GM21723 (cell line): ENCODE data around the gene SPDYE6.
"Not testable (repeated sequence)": the region's sequence is repeated elsewhere in the genome, so short reads cannot be mapped to it uniquely, and the experiment has no call there.

Source experiments
- ATAC-seq: cut with Tn5 transposase; IDR thresholded peaks from one replicate; pipeline ENCODE4 v1.9.1; 2021; ENCODE audit warnings: mild to moderate bottlenecking, moderate library complexity; ENCODE audit not compliant: unreplicated experiment

The SPDYE6 gene

GRCh38 chr7:102318482-102318971 lies 37.7 kb downstream of the SPDYE6 start:
- no peak for ATAC-seq

GRCh38 chr7:102317231-102318059 lies 38.8 kb downstream of the SPDYE6 start:
- no peak for ATAC-seq

GRCh38 chr7:102313997-102314780 lies 42.1 kb downstream of the SPDYE6 start:
- no peak for ATAC-seq

- no peak for ATAC-seq
Measured at GRCh38 chr7:102312317-102312716, 43.9 kb downstream of the SPDYE6 start.

GRCh38 chr7:102310414-102310815 lies 45.8 kb downstream of the SPDYE6 start:
- no peak for ATAC-seq

GRCh38 chr7:102306916-102307677 lies 49.1 kb downstream of the SPDYE6 start:
- peak; percentile 75 for ATAC-seq

GRCh38 chr7:102305414-102306268 lies 50.6 kb downstream of the SPDYE6 start:
- ATAC-seq: peak; percentile 48

GRCh38 chr7:102304668-102305067 lies 51.6 kb downstream of the SPDYE6 start:
- no peak for ATAC-seq

GRCh38 chr7:102303669-102304422 lies 52.4 kb downstream of the SPDYE6 start:
- ATAC-seq: no peak

GRCh38 chr7:102302025-102302424 lies 54.2 kb downstream of the SPDYE6 start:
- ATAC-seq: no peak

- not testable (repeated sequence) for ATAC-seq
Measured at GRCh38 chr7:102301367-102301766, 54.9 kb downstream of the SPDYE6 start.

GRCh38 chr7:102300643-102301221 lies 55.5 kb downstream of the SPDYE6 start:
- ATAC-seq: no peak

- ATAC-seq: no peak
Measured at GRCh38 chr7:102297487-102298218, 58.6 kb downstream of the SPDYE6 start.

- ATAC-seq: no peak
Measured at GRCh38 chr7:102296514-102296913, 59.7 kb downstream of the SPDYE6 start.

- no peak for ATAC-seq
Measured at GRCh38 chr7:102296179-102296438, 60.1 kb downstream of the SPDYE6 start.
